ENCODE measurements around the gene MRPL23. TPM values are rescaled to one million over a fixed set of nuclear protein-coding genes. Genes with fewer than 3 reads are reported as not detected.

The MRPL23 gene
- total and polyA plus RNA-seq, 2 of the 8 experiments (the other 6 are each of a cell fraction or from before 2014, with no cell fraction given) = 86.4 to 244 TPM

GRCh38 chr11:1998861-1999260 lies 51.7 kb downstream of the MRPL23 start:
- no peak overlapping the region for H3K4me2 ChIP-seq (ENCODE audit: insufficient read depth in 1 of 2, low read depth in 2 of 2, low read length in 2 of 2)
- H3K23me2 ChIP-seq (ENCODE audit: low read depth, low read length) = no peaks in the 10 kb centered on the region

More at GRCh38 chr11:1998861-1999260, 51.7 kb downstream of the MRPL23 start:
- Histone ChIP-seq H3K14ac (ENCODE audit: insufficient read length) (no peak overlapping the region), H3K4ac (replicated peaks; ENCODE audit: insufficient read length, low read depth, low read length) (no peak overlapping the region), H4K20me1 (replicated peaks in 1 of 2; ENCODE audit: control insufficient read depth in 1 of 2, insufficient read depth in 2 of 2, low read length in 2 of 2) (no peaks in the 10 kb centered on the region), H3K36me3 (ENCODE audit: control insufficient read depth in 2 of 4, insufficient read depth in 4 of 4, low read length in 3 of 4) (no peaks in the 10 kb centered on the region), H3K18ac (ENCODE audit: extremely low read depth, low read length) (no peak overlapping the region), H3K79me1 (ENCODE audit: low read depth, low read length) (no peaks in the 10 kb centered on the region), H3K9ac (replicated peaks in 1 of 4; ENCODE audit: extremely low read depth in 1 of 4, low read depth in 3 of 4, low read length in 3 of 4) (no peak overlapping the region), H2BK5ac (ENCODE audit: low read depth, low read length) (no peak overlapping the region), H4K8ac (ENCODE audit: extremely low read depth, insufficient read depth, low read length) (no peak overlapping the region), H4K91ac (replicated peaks; ENCODE audit: insufficient read length, low read length) (no peak overlapping the region), H3K56ac (replicated peaks; ENCODE audit: insufficient read length, low read depth, low read length) (no peak overlapping the region), H3K23ac (ENCODE audit: insufficient read length) (no peak overlapping the region), H4K5ac (ENCODE audit: insufficient read length, low read depth, low read length) (no peak overlapping the region), H3K4me1 (replicated peaks in 1 of 4; ENCODE audit: control insufficient read depth in 3 of 4, insufficient read depth in 4 of 4, low read length in 3 of 4) (no peaks in the 10 kb centered on the region), H2AK5ac (ENCODE audit: low read depth, low read length) (no peak overlapping the region), H2BK12ac (ENCODE audit: low read depth, low read length) (no peak overlapping the region), H3K9me3 (ENCODE audit: insufficient read depth in 2 of 2, low read depth in 1 of 2, low read length in 1 of 2) (no peaks in the 10 kb centered on the region), H3K79me2 (ENCODE audit: control insufficient read depth in 1 of 2, insufficient read depth in 2 of 2, low read length in 2 of 2) (no peaks in the 10 kb centered on the region), H3K27ac (ENCODE audit: low read depth, low read length) (no peak overlapping the region), H2BK15ac (ENCODE audit: low read length) (no peak overlapping the region), H3K27me3 (replicated peaks in 1 of 4; ENCODE audit: control insufficient read depth in 3 of 4, extremely low read depth in 1 of 4, insufficient read depth in 3 of 4, low read length in 3 of 4) (no peaks in the 10 kb centered on the region), H2BK20ac (ENCODE audit: low read length) (no peak overlapping the region), H3K4me3 (ENCODE audit: extremely low read depth in 1 of 4, insufficient read depth in 2 of 4, low read depth in 3 of 4, low read length in 4 of 4) (no peak overlapping the region), H2AFZ (ENCODE audit: low read length) (no peak overlapping the region), H2BK120ac (replicated peaks; ENCODE audit: low read depth, low read length) (no peak overlapping the region)
- no CpG with 5 or more reads among the region's 15 CpGs for WGBS, 2 experiments (ENCODE audit: extremely low coverage in 1 of 2, insufficient coverage in 1 of 2, insufficient read length in 1 of 2, insufficient replicate concordance in 2 of 2, low coverage in 1 of 2, low lambda C conversion rate in 2 of 2, missing lambda C conversion rate in 1 of 2)
- FAIRE-seq (no peak), DNase-seq (ENCODE audit: low read depth in 1 of 2, low spot score in 2 of 2) (no peak)
- CTCF ChIA-PET (ENCODE audit: partially characterized antibody) = interaction anchor here (0.7 to 3.8 kb wide), 10 partner anchors 12 to 305 kb away, joined by 3 to 23 read pairs (median 3); partner anchors contain the start of gene TNNI2
- POLR2A ChIA-PET (ENCODE audit: partially characterized antibody) = no interaction called here
- no peak for TF ChIP-seq NRF1 (IDR thresholded peaks at IDR 0.05; ENCODE audit: low read depth, low read length)

Data from H1 (cell line).